ENCODE results near the gene ZNHIT3. TPM values are rescaled to one million over a fixed set of nuclear protein-coding genes. Genes with fewer than 3 reads are reported as not detected.
A peak's percentile ranks its signal among the peaks of the same experiment; 100 is the strongest.

The ZNHIT3 gene
- total RNA-seq, 1 donor from 2014 or later: 43.9 TPM

- Mint-ChIP-seq H3K36me3 (ENCODE audit: insufficient read depth) (peaks cover 24% of the 10 kb centered on the region), H3K9me3 (ENCODE audit: low read depth) (peaks cover 5% of the 10 kb centered on the region), H3K27me3 (no peaks in the 10 kb centered on the region), H3K27ac (no peak overlapping the region), H3K4me3 (ENCODE audit: low read depth) (no peak overlapping the region), H3K4me1 (ENCODE audit: low read depth) (peaks cover 3% of the 10 kb centered on the region)
- TF ChIP-seq, protein P1, sequence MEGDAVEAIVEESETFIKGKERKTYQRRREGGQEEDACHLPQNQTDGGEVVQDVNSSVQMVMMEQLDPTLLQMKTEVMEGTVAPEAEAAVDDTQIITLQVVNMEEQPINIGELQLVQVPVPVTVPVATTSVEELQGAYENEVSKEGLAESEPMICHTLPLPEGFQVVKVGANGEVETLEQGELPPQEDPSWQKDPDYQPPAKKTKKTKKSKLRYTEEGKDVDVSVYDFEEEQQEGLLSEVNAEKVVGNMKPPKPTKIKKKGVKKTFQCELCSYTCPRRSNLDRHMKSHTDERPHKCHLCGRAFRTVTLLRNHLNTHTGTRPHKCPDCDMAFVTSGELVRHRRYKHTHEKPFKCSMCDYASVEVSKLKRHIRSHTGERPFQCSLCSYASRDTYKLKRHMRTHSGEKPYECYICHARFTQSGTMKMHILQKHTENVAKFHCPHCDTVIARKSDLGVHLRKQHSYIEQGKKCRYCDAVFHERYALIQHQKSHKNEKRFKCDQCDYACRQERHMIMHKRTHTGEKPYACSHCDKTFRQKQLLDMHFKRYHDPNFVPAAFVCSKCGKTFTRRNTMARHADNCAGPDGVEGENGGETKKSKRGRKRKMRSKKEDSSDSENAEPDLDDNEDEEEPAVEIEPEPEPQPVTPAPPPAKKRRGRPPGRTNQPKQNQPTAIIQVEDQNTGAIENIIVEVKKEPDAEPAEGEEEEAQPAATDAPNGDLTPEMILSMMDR (IDR thresholded peaks at IDR 0.05; ENCODE audit: unreplicated experiment): no peak
- no peak for DNase-seq (ENCODE audit: low spot score, unreplicated experiment)
Observed at GRCh38 chr17:36494674-36495073, 8.2 kb downstream of the ZNHIT3 start.

DNA sequence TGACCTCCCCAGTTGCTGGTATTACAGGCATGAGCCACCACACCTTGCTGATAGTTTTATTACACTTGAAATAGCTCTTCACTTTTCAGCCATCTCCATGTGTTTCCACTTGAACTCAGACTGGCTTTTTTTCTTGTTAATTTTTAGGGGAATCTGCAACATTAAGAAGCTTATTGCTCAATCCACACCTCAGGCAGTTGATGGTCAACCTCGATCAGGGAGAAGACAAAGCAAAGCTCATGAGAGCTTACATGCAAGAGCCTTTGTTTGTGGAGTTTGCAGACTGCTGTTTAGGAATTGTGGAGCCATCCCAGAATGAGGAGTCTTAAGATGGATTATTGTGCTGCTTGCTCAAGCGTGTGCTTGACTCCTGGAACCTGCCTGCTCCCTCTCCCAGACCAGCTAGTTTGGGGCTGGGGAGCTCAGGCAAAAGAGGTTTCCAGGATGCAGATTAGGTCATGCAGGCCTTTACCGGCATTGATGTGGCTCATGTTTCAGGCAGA is 8.6 kb downstream of the ZNHIT3 start:
- TF ChIP-seq, protein P1 (IDR thresholded peaks at IDR 0.05; ENCODE audit: unreplicated experiment): no peak
- Mint-ChIP-seq H3K27me3 (no peaks in the 10 kb centered on the region), H3K9me3 (ENCODE audit: low read depth) (peaks cover 2% of the 10 kb centered on the region), H3K27ac (peak overlapping the region; percentile 29), H3K36me3 (ENCODE audit: insufficient read depth) (peaks cover 21% of the 10 kb centered on the region), H3K4me3 (ENCODE audit: low read depth) (no peak overlapping the region), H3K4me1 (ENCODE audit: low read depth) (peaks cover 3% of the 10 kb centered on the region)
- no peak for DNase-seq (ENCODE audit: low spot score, unreplicated experiment)

GRCh38 chr17:36496018-36496789 is 9.7 kb downstream of the ZNHIT3 start:
- Mint-ChIP-seq H3K27me3 (no peaks in the 10 kb centered on the region), H3K9me3 (ENCODE audit: low read depth) (no peaks in the 10 kb centered on the region), H3K4me3 (ENCODE audit: low read depth) (no peak overlapping the region), H3K36me3 (ENCODE audit: insufficient read depth) (peaks cover 15% of the 10 kb centered on the region), H3K27ac (no peak overlapping the region), H3K4me1 (ENCODE audit: low read depth) (peaks cover 3% of the 10 kb centered on the region)
- TF ChIP-seq, protein P1 (IDR thresholded peaks at IDR 0.05; ENCODE audit: unreplicated experiment): no peak
- no peak for DNase-seq (ENCODE audit: low spot score, unreplicated experiment)

GRCh38 chr17:36498155-36498554 is 11.7 kb downstream of the ZNHIT3 start:
- Mint-ChIP-seq H3K36me3 (ENCODE audit: insufficient read depth) (peaks cover 11% of the 10 kb centered on the region), H3K4me3 (ENCODE audit: low read depth) (no peak overlapping the region), H3K27me3 (no peaks in the 10 kb centered on the region), H3K27ac (no peak overlapping the region), H3K9me3 (ENCODE audit: low read depth) (no peaks in the 10 kb centered on the region), H3K4me1 (ENCODE audit: low read depth) (peaks cover 3% of the 10 kb centered on the region)
- no peak for DNase-seq (ENCODE audit: low spot score, unreplicated experiment)
- TF ChIP-seq, protein P1 (IDR thresholded peaks at IDR 0.05; ENCODE audit: unreplicated experiment): no peak

DNA sequence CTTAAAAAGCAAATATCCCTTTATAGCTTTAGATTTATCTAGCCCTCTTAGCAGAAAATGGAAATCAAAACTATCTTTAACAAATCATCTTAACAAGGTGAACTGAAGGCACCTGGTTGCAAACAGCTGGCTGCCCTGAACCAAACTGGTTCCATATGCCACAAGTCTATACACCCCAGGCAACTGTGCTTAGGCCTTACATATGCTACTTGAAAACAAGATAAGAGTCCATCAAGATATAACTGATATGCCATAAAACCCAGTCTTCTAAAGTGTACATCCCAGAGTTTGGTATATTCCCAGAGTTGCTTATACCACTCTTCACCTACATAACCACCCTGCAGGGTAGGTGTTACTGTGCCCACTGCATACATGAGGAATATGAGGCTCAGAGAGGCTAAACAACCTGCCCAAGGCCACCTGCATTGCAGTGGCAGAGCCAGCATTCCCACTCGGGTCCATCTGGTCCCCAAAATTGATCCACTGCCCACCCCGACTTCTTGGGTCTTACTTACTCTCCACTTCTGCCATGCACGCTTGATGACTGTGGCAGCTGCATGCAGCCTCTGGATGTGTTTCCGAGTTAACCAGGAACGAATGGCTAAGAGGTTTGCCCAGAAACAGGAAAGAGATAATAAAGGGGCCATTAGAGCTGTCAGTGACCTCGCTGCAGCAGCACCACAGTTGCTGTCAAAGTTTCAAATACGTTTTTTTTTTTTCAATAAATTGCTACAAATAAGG is 12.2 kb downstream of the ZNHIT3 start:
- H3K27me3 Mint-ChIP-seq: no peaks in the 10 kb centered on the region
- TF ChIP-seq, protein P1 (IDR thresholded peaks at IDR 0.05; ENCODE audit: unreplicated experiment): no peak
- DNase-seq (ENCODE audit: low spot score, unreplicated experiment): no peak
- peaks cover 11% of the 10 kb centered on the region for H3K36me3 Mint-ChIP-seq (ENCODE audit: insufficient read depth)
- no peaks in the 10 kb centered on the region for H3K9me3 Mint-ChIP-seq (ENCODE audit: low read depth)
- no peak overlapping the region for H3K4me3 Mint-ChIP-seq (ENCODE audit: low read depth)
- no peak overlapping the region for H3K27ac Mint-ChIP-seq
- peaks cover 3% of the 10 kb centered on the region for H3K4me1 Mint-ChIP-seq (ENCODE audit: low read depth)

Measured in progenitor cell of endocrine pancreas (in vitro differentiated cells).